CD8-positive, alpha-beta memory T cell (primary cell): ENCODE data around the gene SDCBP2. TPM values are rescaled to one million over a fixed set of nuclear protein-coding genes. Genes with fewer than 3 reads are reported as not detected.
"Not testable (repeated sequence)": the region's sequence is repeated elsewhere in the genome, so short reads cannot be mapped to it uniquely, and the experiment has no call there.

Source experiments
- CTCF ChIA-PET: fragments of 350-600 bp; sonication (Branson Sonifier 250); formaldehyde crosslinking; loops from one replicate; lab custom pipeline; 2021; ENCODE audit warnings: antibody characterized with exemption; lab: Charles Lee
- POLR2A ChIA-PET: fragments of 350-600 bp; sonication (Branson Sonifier 250); formaldehyde crosslinking; loops from one replicate; lab custom pipeline; 2021; ENCODE audit warnings: antibody characterized with exemption; lab: Charles Lee
- DNase-seq, 5 donors: peaks; one replicate each; pipeline versions ENCODE4 v3.0.0 to v3.0.0-alpha.2; 2020 to 2022; ENCODE audit warnings: mixed read lengths in 1 of 5
- H3K27ac ChIP-seq: one replicate; pipeline ENCODE4 v1.7.0; 2013; ENCODE audit warnings: low read depth, mild to moderate bottlenecking, low read length, moderate library complexity
- H3K27me3 ChIP-seq: 2 replicates; pipeline ENCODE4 v1.7.0; 2013; ENCODE audit warnings: low read length, mild to moderate bottlenecking; ENCODE audit not compliant: insufficient read depth, poor library complexity, severe bottlenecking
- H3K36me3 ChIP-seq: 2 replicates; pipeline ENCODE4 v1.7.0; 2013; ENCODE audit warnings: mild to moderate bottlenecking, low read length, moderate library complexity; ENCODE audit not compliant: insufficient read depth
- H3K4me1 ChIP-seq: 2 replicates; pipeline ENCODE4 v1.7.0; 2013; ENCODE audit warnings: mild to moderate bottlenecking, low read length, moderate library complexity; ENCODE audit not compliant: insufficient read depth
- H3K4me3 ChIP-seq: 2 replicates; pipeline ENCODE4 v1.7.0; 2013; ENCODE audit warnings: mild to moderate bottlenecking, low read length
- H3K9me3 ChIP-seq: 2 replicates; pipeline ENCODE4 v1.7.0; 2013; ENCODE audit warnings: mild to moderate bottlenecking, low read length
- H3K27ac Mint-ChIP-seq, 8 donors: one replicate each; pipeline ENCODE4 v1.8.0; 2020 to 2021; ENCODE audit warnings: mixed read lengths in 8 of 8, mild to moderate bottlenecking in 6 of 8, inconsistent platforms in 3 of 8, moderate library complexity in 3 of 8
- H3K27me3 Mint-ChIP-seq, 2 donors: one replicate each; pipeline ENCODE4 v1.8.0; 2020 to 2021; ENCODE audit warnings: mixed read lengths in 2 of 2, mild to moderate bottlenecking in 1 of 2, moderate library complexity in 1 of 2
- H3K36me3 Mint-ChIP-seq, 3 donors: one replicate each; pipeline ENCODE4 v1.8.0; 2020 to 2021; ENCODE audit warnings: mixed read lengths in 3 of 3, inconsistent platforms in 1 of 3, mild to moderate bottlenecking in 1 of 3
- H3K4me1 Mint-ChIP-seq, 3 donors: one replicate each; pipeline ENCODE4 v1.8.0; 2020 to 2021; ENCODE audit warnings: mixed read lengths in 3 of 3, inconsistent platforms in 1 of 3, mild to moderate bottlenecking in 1 of 3
- H3K4me3 Mint-ChIP-seq, 7 donors: one replicate each; pipeline ENCODE4 v1.8.0; 2020 to 2021; ENCODE audit warnings: mixed read lengths in 7 of 7, mild to moderate bottlenecking in 6 of 7, moderate library complexity in 4 of 7, inconsistent platforms in 2 of 7
- H3K9me3 Mint-ChIP-seq, 5 donors: one replicate each; pipeline ENCODE4 v1.8.0; 2020 to 2022; ENCODE audit warnings: mixed read lengths in 5 of 5, mild to moderate bottlenecking in 3 of 5, moderate library complexity in 2 of 5, inconsistent platforms in 1 of 5
- polyA plus RNA-seq: library from polyadenylated mRNA; unstranded; fragments of 300-500 nt; fragmentation: Illumina TruSeq; gene quantifications from one replicate; pipeline ENCODE4 v1.2.3, GENCODE V29; 2021
- total RNA-seq, 2 experiments: library from RNA; stranded (reverse); gene quantifications; one replicate each; pipeline ENCODE4 v1.2.3, GENCODE V29; 2021

SDCBP2 gene
- total and polyA plus RNA-seq, 3 experiments from 2014 or later, result 2.2 to 4.7 (median 3.7) TPM

- Histone ChIP-seq H3K27me3 (no peaks in the 10 kb centered on the region), H3K27ac (no peak overlapping the region), H3K4me1 (peaks cover 11% of the 10 kb centered on the region), H3K9me3 (peaks cover 5% of the 10 kb centered on the region), H3K4me3 (no peak overlapping the region), H3K36me3 (peaks cover 8% of the 10 kb centered on the region)
- Mint-ChIP-seq H3K27me3 (no peaks in the 10 kb centered on the region), H3K27ac (no peak overlapping the region), H3K36me3 (peaks cover 40 to 63% (median 60%) of the 10 kb centered on the region in 3 donors), H3K4me3 (no peak overlapping the region), H3K9me3 (peaks cover 0 to 4% (median 0%) of the 10 kb centered on the region in 5 donors), H3K4me1 (peaks cover 16 to 39% (median 38%) of the 10 kb centered on the region in 3 donors)
- CTCF ChIA-PET, result no interaction called here
- POLR2A ChIA-PET, result no interaction called here
- DNase-seq, result no peak
Measured at GRCh38 chr20:1353956-1354355, 25.0 kb upstream of the SDCBP2 start.

- Histone ChIP-seq H3K36me3 (no peaks in the 10 kb centered on the region), H3K27ac (no peak overlapping the region), H3K9me3 (no peaks in the 10 kb centered on the region), H3K4me3 (no peak overlapping the region), H3K4me1 (peaks cover 15% of the 10 kb centered on the region), H3K27me3 (no peaks in the 10 kb centered on the region)
- Mint-ChIP-seq H3K4me3 (peak overlapping the region in 2 of 7 donors; percentile 9 to 60), H3K27ac (peak overlapping the region in 1 of 8 donors; percentile 30), H3K27me3 (no peaks in the 10 kb centered on the region), H3K4me1 (peaks cover 30 to 56% (median 52%) of the 10 kb centered on the region in 3 donors), H3K36me3 (peaks cover 13 to 29% (median 15%) of the 10 kb centered on the region in 3 donors), H3K9me3 (peaks cover 0 to 6% (median 0%) of the 10 kb centered on the region in 5 donors)
- ChIA-PET CTCF (no interaction called here), POLR2A (no interaction called here)
- no peak for DNase-seq
Measured at GRCh38 chr20:1346315-1346969, 17.5 kb upstream of the SDCBP2 start.

GRCh38 chr20:1345756-1346093, 16.8 kb upstream of the SDCBP2 start:
- ChIA-PET POLR2A (no interaction called here), CTCF (no interaction called here)
- H3K36me3 Mint-ChIP-seq, result peaks cover 7 to 22% (median 8%) of the 10 kb centered on the region in 3 donors
- Histone ChIP-seq H3K36me3 (no peaks in the 10 kb centered on the region), H3K4me3 (no peak overlapping the region), H3K27ac (no peak overlapping the region), H3K4me1 (peaks cover 15% of the 10 kb centered on the region), H3K27me3 (no peaks in the 10 kb centered on the region), H3K9me3 (no peaks in the 10 kb centered on the region)
- peaks cover 0 to 6% (median 0%) of the 10 kb centered on the region in 5 donors for H3K9me3 Mint-ChIP-seq
- H3K27me3 Mint-ChIP-seq, result no peaks in the 10 kb centered on the region
- DNase-seq, result no peak
- no peak overlapping the region for H3K4me3 Mint-ChIP-seq
- peaks cover 28 to 55% (median 45%) of the 10 kb centered on the region in 3 donors for H3K4me1 Mint-ChIP-seq
- H3K27ac Mint-ChIP-seq, result no peak overlapping the region

GRCh38 chr20:1345030-1345755, 16.3 kb upstream of the SDCBP2 start:
- CTCF ChIA-PET, result no interaction called here
- peaks cover 0 to 6% (median 0%) of the 10 kb centered on the region in 5 donors for H3K9me3 Mint-ChIP-seq
- Histone ChIP-seq H3K27ac (no peak overlapping the region), H3K36me3 (no peaks in the 10 kb centered on the region), H3K27me3 (no peaks in the 10 kb centered on the region), H3K4me3 (no peak overlapping the region), H3K9me3 (no peaks in the 10 kb centered on the region), H3K4me1 (peaks cover 15% of the 10 kb centered on the region)
- H3K27me3 Mint-ChIP-seq, result no peaks in the 10 kb centered on the region
- DNase-seq, result no peak
- POLR2A ChIA-PET, result no interaction called here
- no peak overlapping the region for H3K4me3 Mint-ChIP-seq
- H3K36me3 Mint-ChIP-seq, result peaks cover 3 to 17% (median 3%) of the 10 kb centered on the region in 3 donors
- peak overlapping the region in 1 of 8 donors; percentile 11 for H3K27ac Mint-ChIP-seq
- H3K4me1 Mint-ChIP-seq, result peaks cover 28 to 51% (median 40%) of the 10 kb centered on the region in 3 donors

DNA sequence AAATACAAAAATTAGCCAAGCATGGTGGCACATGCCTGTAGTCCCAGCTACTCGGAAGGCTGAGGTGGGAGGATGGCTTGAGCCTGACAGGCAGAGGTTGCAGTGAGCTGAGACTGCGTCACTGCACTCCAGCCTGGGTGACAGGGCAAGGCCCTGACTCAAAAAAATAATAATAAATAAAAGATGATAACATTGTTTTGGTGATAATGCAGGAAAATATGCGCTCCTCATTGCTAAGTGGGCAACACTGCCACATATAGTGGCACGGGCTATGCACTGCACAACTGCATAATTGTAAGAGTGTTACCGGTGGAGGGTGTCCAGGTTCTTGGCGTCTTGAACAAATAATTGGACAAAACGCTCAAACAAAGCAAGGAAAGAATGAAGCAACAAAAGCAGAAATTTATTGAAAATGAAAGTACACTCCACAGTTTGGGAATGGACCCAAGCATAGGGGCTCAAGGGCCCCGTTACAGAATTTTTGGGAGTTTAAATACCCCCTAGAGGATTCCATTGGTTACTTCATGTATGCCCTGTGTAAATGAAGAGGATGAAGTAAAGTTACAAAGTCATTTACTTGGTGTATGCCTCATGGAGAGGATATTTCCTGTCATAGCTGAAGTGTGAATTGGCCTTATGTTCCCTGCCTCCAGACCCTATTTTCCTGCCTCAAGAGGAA, 14.6 kb upstream of the SDCBP2 start:
- H3K9me3 ChIP-seq, POLR2A ChIA-PET, H3K4me3 Mint-ChIP-seq, DNase-seq, H3K36me3 ChIP-seq, H3K4me3 ChIP-seq, H3K27ac ChIP-seq, H3K27ac Mint-ChIP-seq, H3K27me3 ChIP-seq, H3K9me3 Mint-ChIP-seq, H3K36me3 Mint-ChIP-seq, H3K27me3 Mint-ChIP-seq, CTCF ChIA-PET: not testable (repeated sequence)
- peaks cover 15% of the 10 kb centered on the region for H3K4me1 ChIP-seq
- peaks cover 25 to 42% (median 35%) of the 10 kb centered on the region in 3 donors for H3K4me1 Mint-ChIP-seq

DNA sequence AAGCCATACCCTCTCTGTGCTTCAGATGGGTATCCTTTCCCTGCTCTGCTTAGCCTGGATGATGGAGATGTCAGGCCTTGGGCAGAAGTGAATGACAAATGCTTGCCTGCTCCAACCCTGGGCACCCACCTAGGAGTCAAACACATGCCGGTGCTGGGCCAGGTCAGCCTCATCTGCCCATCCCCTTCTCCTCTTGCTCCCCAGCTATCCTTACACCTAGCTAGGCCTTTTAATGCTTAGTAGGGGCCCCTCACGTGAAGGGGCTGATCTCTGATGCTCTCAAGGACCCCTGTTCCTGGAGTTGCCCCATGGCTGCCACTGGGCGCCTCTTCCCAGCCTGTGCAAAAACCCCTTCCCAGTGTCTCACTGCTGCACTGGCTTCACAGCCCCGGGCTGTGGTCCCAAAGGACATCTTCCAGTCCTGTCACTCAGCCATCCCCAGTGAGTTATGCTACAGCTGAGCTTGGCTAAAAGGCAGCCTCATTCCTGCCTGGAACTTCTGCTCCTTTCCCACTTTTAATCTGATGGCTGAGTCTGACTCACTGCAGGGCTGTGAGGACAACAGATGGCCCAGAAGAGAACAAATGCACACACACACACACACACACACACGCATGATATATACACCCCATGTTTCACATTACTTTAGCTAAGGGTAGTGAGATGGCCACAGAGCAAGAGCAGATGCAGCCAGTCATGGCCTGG, 12.8 kb upstream of the SDCBP2 start:
- Mint-ChIP-seq H3K4me3 (no peak overlapping the region), H3K4me1 (peaks cover 20 to 34% (median 20%) of the 10 kb centered on the region in 3 donors), H3K9me3 (no peaks in the 10 kb centered on the region), H3K27me3 (no peaks in the 10 kb centered on the region), H3K27ac (peak overlapping the region in 1 of 8 donors; percentile 3), H3K36me3 (no peaks in the 10 kb centered on the region)
- Histone ChIP-seq H3K4me3 (no peak overlapping the region), H3K9me3 (no peaks in the 10 kb centered on the region), H3K27me3 (no peaks in the 10 kb centered on the region), H3K4me1 (peaks cover 24% of the 10 kb centered on the region), H3K27ac (no peak overlapping the region), H3K36me3 (no peaks in the 10 kb centered on the region)
- no peak for DNase-seq
- CTCF ChIA-PET, result no interaction called here
- POLR2A ChIA-PET, result no interaction called here

DNA sequence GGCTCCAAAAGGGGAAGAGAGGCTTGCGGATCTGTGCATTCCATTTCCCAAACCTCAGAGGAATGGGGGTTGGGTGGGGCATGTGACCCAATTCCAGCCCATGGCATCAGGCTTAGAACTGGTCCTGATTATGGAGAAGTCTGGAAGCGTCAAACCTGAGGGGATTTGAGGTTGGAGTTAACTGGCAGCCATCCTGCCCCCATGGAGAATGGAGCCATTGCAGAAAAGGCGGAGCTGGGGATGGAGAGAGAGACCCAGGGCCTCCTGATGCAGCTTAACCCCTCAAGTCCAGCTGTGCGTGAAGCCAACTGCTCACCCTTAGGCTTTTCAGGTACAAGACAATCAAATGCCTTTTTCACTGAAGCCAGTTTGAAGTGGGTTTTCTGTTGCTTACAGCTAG, 9.9 kb upstream of the SDCBP2 start:
- H3K4me1 Mint-ChIP-seq, result peaks cover 6 to 33% (median 11%) of the 10 kb centered on the region in 3 donors
- no peak overlapping the region for H3K27ac ChIP-seq
- H3K36me3 ChIP-seq, result no peaks in the 10 kb centered on the region
- H3K4me3 Mint-ChIP-seq, result no peak overlapping the region
- no peak overlapping the region for H3K4me3 ChIP-seq
- no peaks in the 10 kb centered on the region for H3K9me3 Mint-ChIP-seq
- ChIA-PET POLR2A (no interaction called here), CTCF (no interaction called here)
- H3K36me3 Mint-ChIP-seq, result peaks cover 0 to 11% (median 0%) of the 10 kb centered on the region in 3 donors
- H3K27me3 Mint-ChIP-seq, result no peaks in the 10 kb centered on the region
- peak overlapping the region in 2 of 8 donors; percentile 29 to 68 for H3K27ac Mint-ChIP-seq
- no peak for DNase-seq
- H3K4me1 ChIP-seq, result peaks cover 15% of the 10 kb centered on the region
- no peaks in the 10 kb centered on the region for H3K9me3 ChIP-seq
- H3K27me3 ChIP-seq, result no peaks in the 10 kb centered on the region
